Measurements from ENCODE around the gene RBM15.

- TF ChIP-seq POLR2A (IDR thresholded peaks at IDR 0.05) (no peak), CTCF (IDR thresholded peaks at IDR 0.05) (no peak)
Observed at GRCh38 chr1:110356379-110356778, 17.2 kb downstream of the RBM15 start.

Measured in adrenal gland (tissue), 5 donors.